CD4-positive, alpha-beta memory T cell (primary cell): ENCODE results near the gene EWSR1. TPM values are rescaled to one million over a fixed set of nuclear protein-coding genes. Genes with fewer than 3 reads are reported as not detected.

ENCODE experiments used
- CTCF ChIA-PET: fragments of 350-600 bp; sonication (Branson Sonifier 250); formaldehyde crosslinking; loops from one replicate; lab custom pipeline; 2021; ENCODE audit warnings: inconsistent platforms; ENCODE audit not compliant: partially characterized antibody; lab: Charles Lee
- POLR2A ChIA-PET: fragments of 350-600 bp; sonication (Branson Sonifier 250); formaldehyde crosslinking; loops from one replicate; lab custom pipeline; 2021; ENCODE audit not compliant: partially characterized antibody; lab: Charles Lee
- DNase-seq, 5 donors: peaks; one replicate each; pipeline versions ENCODE4 v3.0.0 to v3.0.0-alpha.2; 2020 to 2022; ENCODE audit warnings: mixed read lengths in 1 of 5
- H3K27ac ChIP-seq: one replicate; pipeline ENCODE4 v1.7.0; 2013; ENCODE audit warnings: low read depth, low read length
- H3K27me3 ChIP-seq: 2 replicates; pipeline ENCODE4 v1.7.0; 2013; ENCODE audit warnings: mild to moderate bottlenecking, low read length, moderate library complexity; ENCODE audit not compliant: insufficient read depth
- H3K36me3 ChIP-seq: 2 replicates; pipeline ENCODE4 v1.7.0; 2013; ENCODE audit warnings: mild to moderate bottlenecking, low read length, moderate library complexity; ENCODE audit not compliant: insufficient read depth
- H3K4me1 ChIP-seq: 2 replicates; pipeline ENCODE4 v1.7.0; 2013; ENCODE audit warnings: mild to moderate bottlenecking, low read length, moderate library complexity; ENCODE audit not compliant: insufficient read depth
- H3K4me3 ChIP-seq, 2 donors: one replicate each; pipeline ENCODE4 v1.7.0; 2013; ENCODE audit warnings: low read length in 2 of 2, mild to moderate bottlenecking in 1 of 2
- H3K9me3 ChIP-seq, 2 donors: one replicate each; pipeline ENCODE4 v1.7.0; 2013; ENCODE audit warnings: low read length in 2 of 2, control low read depth in 1 of 2; ENCODE audit not compliant: control insufficient read depth in 1 of 2
- H3K27ac Mint-ChIP-seq, 7 donors: one replicate each; pipeline ENCODE4 v1.8.0; 2020 to 2021; ENCODE audit warnings: mixed read lengths in 7 of 7, mild to moderate bottlenecking in 6 of 7, inconsistent platforms in 3 of 7, moderate library complexity in 3 of 7
- H3K27me3 Mint-ChIP-seq, 2 donors: one replicate each; pipeline ENCODE4 v1.8.0; 2020 to 2021; ENCODE audit warnings: mixed read lengths in 2 of 2
- H3K36me3 Mint-ChIP-seq, 2 donors: one replicate each; pipeline ENCODE4 v1.8.0; 2020 to 2021; ENCODE audit warnings: mixed read lengths in 2 of 2, inconsistent platforms in 1 of 2, mild to moderate bottlenecking in 1 of 2
- H3K4me1 Mint-ChIP-seq, 4 donors: one replicate each; pipeline ENCODE4 v1.8.0; 2020 to 2021; ENCODE audit warnings: mixed read lengths in 4 of 4, mild to moderate bottlenecking in 1 of 4
- H3K4me3 Mint-ChIP-seq, 8 donors: one replicate each; pipeline ENCODE4 v1.8.0; 2020 to 2021; ENCODE audit warnings: mixed read lengths in 8 of 8, mild to moderate bottlenecking in 7 of 8, moderate library complexity in 6 of 8, inconsistent platforms in 3 of 8
- H3K9me3 Mint-ChIP-seq, 8 donors: one replicate each; pipeline ENCODE4 v1.8.0; 2020 to 2021; ENCODE audit warnings: mixed read lengths in 8 of 8, mild to moderate bottlenecking in 5 of 8, inconsistent platforms in 3 of 8, moderate library complexity in 1 of 8
- intact Hi-C: fragments of 100-400 bp; cut with micrococcal nuclease; formaldehyde crosslinking; loops from one replicate; pipeline ENCODE4 v1.15.1; 2023
- polyA plus RNA-seq, 2 donors: library from polyadenylated mRNA; unstranded; fragments of 300-500 nt; fragmentation: Illumina TruSeq; gene quantifications; one replicate each; pipeline ENCODE4 v1.2.3, GENCODE V29; 2021
- total RNA-seq, 2 experiments: library from RNA; stranded (reverse); gene quantifications; one replicate each; pipeline ENCODE4 v1.2.3, GENCODE V29; 2021

The EWSR1 gene
- total and polyA plus RNA-seq, 4 experiments from 2014 or later: 192 to 250 (median 228) TPM

DNA sequence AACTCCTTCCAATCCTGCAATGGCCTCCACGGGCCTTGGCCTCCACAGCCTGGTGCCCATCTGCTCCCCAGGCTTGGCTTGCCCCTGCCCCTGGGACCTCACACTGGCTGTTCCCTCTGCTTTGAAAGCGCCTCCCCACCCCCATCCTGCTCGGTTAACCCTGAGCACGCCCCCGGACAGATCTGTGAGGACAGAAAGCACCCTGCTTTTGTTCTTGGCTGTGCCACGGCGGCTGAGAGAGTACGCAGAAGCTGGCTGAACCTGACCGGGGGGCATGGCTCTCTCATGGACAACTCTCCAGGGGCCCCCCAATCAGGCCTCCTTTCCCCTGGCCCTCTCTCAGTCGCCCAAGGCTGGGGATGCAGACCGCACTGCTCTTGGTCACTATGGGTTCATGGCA is 67.6 kb downstream of the EWSR1 start:
- Mint-ChIP-seq H3K27ac (peak overlapping the region in 2 of 7 donors; percentile 27 to 42), H3K4me3 (no peak overlapping the region), H3K27me3 (no peaks in the 10 kb centered on the region), H3K4me1 (peaks cover 0 to 3% (median 0%) of the 10 kb centered on the region in 4 donors), H3K36me3 (peaks cover 36 to 78% of the 10 kb centered on the region in 2 donors), H3K9me3 (peaks cover 0 to 2% (median 0%) of the 10 kb centered on the region in 8 donors)
- Histone ChIP-seq H3K4me1 (no peaks in the 10 kb centered on the region), H3K9me3 (no peaks in the 10 kb centered on the region), H3K4me3 (no peak overlapping the region), H3K36me3 (peaks cover 66% of the 10 kb centered on the region), H3K27me3 (no peaks in the 10 kb centered on the region), H3K27ac (no peak overlapping the region)
- intact Hi-C loops: no loop called here
- ChIA-PET CTCF (interaction anchor here (0.7 kb wide), 1 partner anchor 431 kb away, joined by 3 read pairs; no protein-coding TSS in a partner anchor), POLR2A (no interaction called here)
- no peak for DNase-seq

DNA sequence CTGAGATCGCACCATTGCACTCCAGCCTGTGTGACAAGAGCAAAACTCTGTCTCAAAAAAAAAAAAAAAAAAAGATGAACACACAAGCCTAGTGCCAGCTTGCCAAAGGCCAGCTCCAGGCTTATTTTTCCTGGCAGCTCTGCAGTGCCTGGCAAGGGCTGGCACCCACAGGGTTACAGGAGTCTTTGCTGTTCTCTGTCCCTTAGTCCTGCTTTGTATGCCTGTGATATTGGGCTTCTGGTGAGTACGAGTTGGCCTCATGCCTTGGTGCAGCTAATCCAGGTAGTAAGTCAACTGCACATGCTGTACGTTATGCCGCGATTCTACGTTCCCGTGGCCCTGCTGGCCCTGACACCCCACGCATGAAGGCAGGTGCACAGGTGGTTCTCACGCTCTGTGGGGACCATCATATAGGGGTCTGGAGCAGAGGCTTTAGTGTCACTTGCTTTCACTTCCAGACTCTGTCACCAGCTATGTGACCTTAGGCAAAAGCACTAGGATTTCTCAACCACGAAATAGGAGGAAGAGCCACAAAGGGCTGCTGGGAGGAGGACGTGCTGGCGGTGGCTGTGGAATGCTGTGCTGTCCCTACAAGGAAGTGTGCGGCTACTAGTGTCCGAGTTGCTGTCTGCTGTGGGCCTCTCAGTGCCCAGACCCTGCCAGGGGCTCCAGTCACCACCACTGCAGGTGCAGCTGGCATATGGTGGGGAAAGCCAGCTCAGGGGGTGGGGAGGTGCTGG is 68.9 kb downstream of the EWSR1 start:
- intact Hi-C loops: no loop called here
- Histone ChIP-seq H3K4me1 (no peaks in the 10 kb centered on the region), H3K36me3 (peaks cover 68% of the 10 kb centered on the region), H3K27ac (no peak overlapping the region), H3K9me3 (no peaks in the 10 kb centered on the region), H3K27me3 (no peaks in the 10 kb centered on the region), H3K4me3 (no peak overlapping the region)
- H3K9me3 Mint-ChIP-seq: peaks cover 0 to 2% (median 0%) of the 10 kb centered on the region in 8 donors
- peaks cover 0 to 3% (median 0%) of the 10 kb centered on the region in 4 donors for H3K4me1 Mint-ChIP-seq
- peak overlapping the region in 1 of 7 donors; percentile 25 for H3K27ac Mint-ChIP-seq
- H3K27me3 Mint-ChIP-seq: no peaks in the 10 kb centered on the region
- peaks cover 42 to 83% of the 10 kb centered on the region in 2 donors for H3K36me3 Mint-ChIP-seq
- ChIA-PET CTCF (interaction anchor here (0.7 kb wide), 2 partner anchors 54 to 125 kb away, joined by 3 read pairs; no protein-coding TSS in a partner anchor), POLR2A (interaction anchor here (0.6 kb wide), 1 partner anchor 301 kb away, joined by 3 read pairs; no protein-coding TSS in a partner anchor)
- H3K4me3 Mint-ChIP-seq: no peak overlapping the region
- no peak for DNase-seq

DNA sequence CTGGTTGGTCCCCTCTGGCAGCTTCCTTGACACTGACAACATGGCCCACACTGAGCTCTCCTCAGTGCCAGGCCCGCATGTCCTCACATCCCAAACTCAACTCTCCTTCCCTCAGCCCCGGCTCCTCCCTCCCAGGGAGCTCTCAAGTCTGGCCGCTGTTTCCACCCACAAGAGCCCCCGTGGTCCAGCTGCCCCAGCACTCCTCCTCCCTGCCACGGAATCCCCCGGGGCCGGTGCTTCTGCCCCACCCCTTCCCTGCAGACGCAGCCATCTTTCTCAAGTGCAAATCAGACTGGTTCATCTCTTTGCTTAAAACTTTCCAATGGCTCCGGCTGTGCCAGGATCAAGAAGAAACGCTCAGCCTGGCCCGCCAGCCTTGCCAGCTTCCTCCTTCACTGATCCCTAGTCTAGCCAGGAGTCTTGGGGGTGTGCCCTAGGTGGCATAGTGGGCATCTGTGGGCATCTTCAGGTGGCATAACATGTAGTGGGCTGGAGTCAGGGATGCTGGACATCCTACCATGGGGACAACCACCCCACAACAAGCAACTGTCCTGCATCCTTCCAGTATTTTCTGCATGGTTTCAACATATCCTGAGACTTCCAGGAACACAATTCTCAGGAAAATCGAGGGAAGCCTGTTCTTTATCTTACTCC is 69.7 kb downstream of the EWSR1 start:
- Mint-ChIP-seq H3K36me3 (peaks cover 46 to 84% of the 10 kb centered on the region in 2 donors), H3K4me3 (no peak overlapping the region), H3K27me3 (no peaks in the 10 kb centered on the region), H3K9me3 (peaks cover 0 to 2% (median 0%) of the 10 kb centered on the region in 8 donors), H3K27ac (no peak overlapping the region), H3K4me1 (peaks cover 0 to 3% (median 0%) of the 10 kb centered on the region in 4 donors)
- Histone ChIP-seq H3K27me3 (no peaks in the 10 kb centered on the region), H3K36me3 (peaks cover 69% of the 10 kb centered on the region), H3K9me3 (no peaks in the 10 kb centered on the region), H3K4me3 (no peak overlapping the region), H3K27ac (no peak overlapping the region), H3K4me1 (no peaks in the 10 kb centered on the region)
- CTCF ChIA-PET: no interaction called here
- intact Hi-C loops: no loop called here
- POLR2A ChIA-PET: interaction anchor here (0.6 kb wide), 1 partner anchor 300 kb away, joined by 3 read pairs; no protein-coding TSS in a partner anchor
- DNase-seq: no peak

DNA sequence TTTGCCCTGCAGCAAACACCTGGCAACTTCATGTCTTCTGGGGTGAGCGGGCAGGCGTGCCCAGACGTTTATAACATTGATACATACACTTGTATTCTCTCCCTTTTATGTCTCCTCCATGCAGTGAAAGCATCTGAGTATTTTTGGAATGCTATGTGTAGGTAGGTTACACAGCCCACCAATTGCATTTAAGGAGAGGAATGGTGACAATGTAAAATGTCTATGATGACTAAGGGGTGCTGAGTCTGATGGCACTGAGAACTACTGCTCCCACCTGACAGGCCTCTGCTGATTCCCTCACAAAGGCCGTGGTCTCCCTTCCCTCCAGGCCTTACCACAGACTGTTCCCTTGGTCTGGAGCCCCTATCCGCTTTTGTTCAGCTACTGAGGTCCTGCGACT is 70.3 kb downstream of the EWSR1 start:
- DNase-seq: no peak
- intact Hi-C loops: no loop called here
- Mint-ChIP-seq H3K27me3 (no peaks in the 10 kb centered on the region), H3K9me3 (peaks cover 0 to 2% (median 0%) of the 10 kb centered on the region in 8 donors), H3K27ac (no peak overlapping the region), H3K4me3 (no peak overlapping the region), H3K4me1 (peaks cover 0 to 3% (median 0%) of the 10 kb centered on the region in 4 donors), H3K36me3 (peaks cover 48 to 87% of the 10 kb centered on the region in 2 donors)
- no peak overlapping the region for H3K27ac ChIP-seq
- H3K9me3 ChIP-seq: no peaks in the 10 kb centered on the region
- peaks cover 76% of the 10 kb centered on the region for H3K36me3 ChIP-seq
- no peaks in the 10 kb centered on the region for H3K4me1 ChIP-seq
- H3K4me3 ChIP-seq: no peak overlapping the region
- no peaks in the 10 kb centered on the region for H3K27me3 ChIP-seq
- CTCF ChIA-PET: no interaction called here
- POLR2A ChIA-PET: no interaction called here

DNA sequence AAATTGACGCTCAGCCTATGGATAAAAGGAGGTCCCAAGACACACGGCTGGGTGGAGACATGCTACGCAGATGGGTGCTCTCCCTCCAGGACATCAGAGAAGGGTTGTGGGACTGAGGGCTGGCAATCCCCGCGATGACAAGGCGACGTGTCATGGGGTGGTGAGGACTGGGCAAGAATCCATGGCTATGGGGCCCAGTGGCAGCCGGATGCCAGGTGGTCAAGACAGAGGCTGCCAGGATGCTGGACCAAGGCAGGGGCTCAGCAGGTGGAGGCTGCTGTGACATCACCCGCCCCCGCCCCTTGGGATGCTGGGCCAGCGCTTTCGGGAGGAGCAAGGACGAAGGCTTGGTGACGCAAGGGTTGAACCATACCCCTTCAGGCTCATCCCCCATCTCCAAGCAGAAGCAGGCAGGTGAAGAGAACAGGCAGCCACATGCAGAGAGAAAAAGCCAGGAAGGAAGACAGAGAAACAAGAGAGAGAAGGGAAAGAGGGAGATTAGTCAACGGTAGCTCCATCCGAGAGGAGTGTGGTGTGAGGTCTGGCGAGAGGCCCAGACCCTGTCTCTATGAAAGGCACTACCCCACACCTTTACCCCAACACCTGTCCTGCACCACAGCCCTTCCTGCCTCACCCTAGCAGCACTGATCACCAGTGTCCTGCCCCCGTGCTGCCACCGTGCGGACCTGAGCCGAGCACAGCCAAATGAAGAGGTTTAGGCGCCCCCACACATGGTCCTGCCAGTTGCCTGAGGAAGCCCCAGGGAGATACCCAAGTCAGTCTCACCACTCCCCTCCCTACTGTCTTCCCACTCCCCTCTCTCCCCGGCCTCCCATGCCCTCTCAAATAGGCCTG is 71.5 kb downstream of the EWSR1 start:
- peaks cover 0 to 2% (median 0%) of the 10 kb centered on the region in 8 donors for H3K9me3 Mint-ChIP-seq
- intact Hi-C loops: no loop called here
- ChIA-PET POLR2A (no interaction called here), CTCF (no interaction called here)
- no peaks in the 10 kb centered on the region for H3K27me3 ChIP-seq
- H3K4me1 Mint-ChIP-seq: peaks cover 0 to 3% (median 0%) of the 10 kb centered on the region in 4 donors
- no peak overlapping the region for H3K4me3 Mint-ChIP-seq
- no peak for DNase-seq
- no peak overlapping the region for H3K4me3 ChIP-seq
- H3K36me3 Mint-ChIP-seq: peaks cover 44 to 90% of the 10 kb centered on the region in 2 donors
- H3K27ac Mint-ChIP-seq: peak overlapping the region in 1 of 7 donors; percentile 80
- no peaks in the 10 kb centered on the region for H3K27me3 Mint-ChIP-seq
- H3K36me3 ChIP-seq: peaks cover 78% of the 10 kb centered on the region
- H3K27ac ChIP-seq: no peak overlapping the region
- H3K9me3 ChIP-seq: no peaks in the 10 kb centered on the region
- H3K4me1 ChIP-seq: no peaks in the 10 kb centered on the region

DNA sequence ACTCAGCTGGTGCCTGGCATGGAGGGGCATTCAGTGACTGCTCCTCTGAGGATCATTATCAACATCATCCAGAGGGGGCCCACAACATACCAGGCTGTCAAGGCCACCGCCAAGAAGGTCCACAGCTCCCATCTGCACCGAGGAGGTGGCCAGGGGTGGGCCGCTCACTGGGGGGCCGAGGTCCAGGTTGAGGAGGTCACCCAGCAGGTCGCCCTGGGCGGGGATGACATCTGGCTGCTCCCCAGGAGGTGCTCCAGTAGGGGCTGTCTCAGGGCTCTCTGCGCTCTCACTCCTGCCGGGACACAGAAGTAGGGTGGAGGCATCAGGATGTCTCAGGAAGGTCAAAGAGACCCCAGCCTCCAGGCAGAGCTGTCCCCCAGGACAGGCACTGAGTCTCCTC is 72.5 kb downstream of the EWSR1 start:
- Histone ChIP-seq H3K4me1 (no peaks in the 10 kb centered on the region), H3K27ac (no peak overlapping the region), H3K4me3 (no peak overlapping the region), H3K36me3 (peaks cover 74% of the 10 kb centered on the region), H3K9me3 (no peaks in the 10 kb centered on the region), H3K27me3 (no peaks in the 10 kb centered on the region)
- ChIA-PET CTCF (interaction anchor here (1.1 kb wide), 1 partner anchor 285 kb away, joined by 3 read pairs; no protein-coding TSS in a partner anchor), POLR2A (no interaction called here)
- peaks cover 44 to 91% of the 10 kb centered on the region in 2 donors for H3K36me3 Mint-ChIP-seq
- intact Hi-C loops: no loop called here
- peaks cover 0 to 3% (median 0%) of the 10 kb centered on the region in 4 donors for H3K4me1 Mint-ChIP-seq
- no peak overlapping the region for H3K4me3 Mint-ChIP-seq
- H3K9me3 Mint-ChIP-seq: peaks cover 0 to 2% (median 0%) of the 10 kb centered on the region in 8 donors
- no peak for DNase-seq
- H3K27ac Mint-ChIP-seq: no peak overlapping the region
- no peaks in the 10 kb centered on the region for H3K27me3 Mint-ChIP-seq
